Measurements from ENCODE around the gene DENND2C.
"Not testable (repeated sequence)": the region's sequence is repeated elsewhere in the genome, so short reads cannot be mapped to it uniquely, and the experiment has no call there.

The DENND2C gene

GRCh38 chr1:114581335-114582287 is 88.2 kb downstream of the DENND2C start, which contains the start of gene BCAS2:
Gene BCAS2, minus strand, starts transcription at chr1:114581615. Its CDS starts 24 bp downstream, at chr1:114581591.
- Histone ChIP-seq H3K27ac (ENCODE audit: low read length) (peak within 1 kb of the TSS; percentile 88), H3K4me1 (ENCODE audit: control insufficient read depth, insufficient read depth, low read length) (peaks cover 9% of the 10 kb centered on the region), H3K36me3 (ENCODE audit: control insufficient read depth in 2 of 2, insufficient read depth in 2 of 2, low read length in 2 of 2) (peaks cover 0 to 7% of the 10 kb centered on the region in 2 donors), H3K9ac (ENCODE audit: low read length in 2 of 2) (peak within 1 kb of the TSS; percentile 89 to 99), H3K4me3 (ENCODE audit: low read length in 2 of 2) (peak within 1 kb of the TSS; percentile 87 to 95), H3K27me3 (ENCODE audit: control insufficient read depth in 1 of 2, insufficient read depth in 2 of 2, low read length in 2 of 2) (no peaks in the 10 kb centered on the region), H3K9me3 (ENCODE audit: control insufficient read depth in 2 of 2, low read length in 2 of 2) (no peaks in the 10 kb centered on the region)

GRCh38 chr1:114574365-114574764 is 95.5 kb downstream of the DENND2C start:
- no peak overlapping the region for H3K4me3 ChIP-seq (ENCODE audit: low read length in 2 of 2)
- H3K36me3 ChIP-seq (ENCODE audit: control insufficient read depth in 2 of 2, insufficient read depth in 2 of 2, low read length in 2 of 2), result peaks cover 18 to 37% of the 10 kb centered on the region in 2 donors
- H3K9me3 ChIP-seq (ENCODE audit: control insufficient read depth in 2 of 2, low read length in 2 of 2), result no peaks in the 10 kb centered on the region
- no peak overlapping the region for H3K27ac ChIP-seq (ENCODE audit: low read length)
- H3K4me1 ChIP-seq (ENCODE audit: control insufficient read depth, insufficient read depth, low read length), result no peaks in the 10 kb centered on the region
- H3K9ac ChIP-seq (ENCODE audit: low read length in 2 of 2), result no peak overlapping the region
- no peaks in the 10 kb centered on the region for H3K27me3 ChIP-seq (ENCODE audit: control insufficient read depth in 1 of 2, insufficient read depth in 2 of 2, low read length in 2 of 2)

GRCh38 chr1:114564141-114564540 is 105.7 kb downstream of the DENND2C start:
- Histone ChIP-seq H3K36me3 (ENCODE audit: control insufficient read depth in 2 of 2, insufficient read depth in 2 of 2, low read length in 2 of 2) (peaks cover 13 to 24% of the 10 kb centered on the region in 2 donors), H3K9ac (ENCODE audit: low read length in 2 of 2) (no peak overlapping the region), H3K4me1 (ENCODE audit: control insufficient read depth, insufficient read depth, low read length) (no peaks in the 10 kb centered on the region), H3K4me3 (ENCODE audit: low read length in 2 of 2) (no peak overlapping the region), H3K27me3 (ENCODE audit: control insufficient read depth in 1 of 2, insufficient read depth in 2 of 2, low read length in 2 of 2) (no peaks in the 10 kb centered on the region), H3K27ac (ENCODE audit: low read length) (no peak overlapping the region), H3K9me3 (ENCODE audit: control insufficient read depth in 2 of 2, low read length in 2 of 2) (no peaks in the 10 kb centered on the region)

- not testable (repeated sequence) for H3K4me1 ChIP-seq (ENCODE audit: control insufficient read depth, insufficient read depth, low read length); H3K9ac ChIP-seq (ENCODE audit: low read length in 2 of 2); H3K9me3 ChIP-seq (ENCODE audit: control insufficient read depth in 2 of 2, low read length in 2 of 2); H3K4me3 ChIP-seq (ENCODE audit: low read length in 2 of 2); H3K27me3 ChIP-seq (ENCODE audit: control insufficient read depth in 1 of 2, insufficient read depth in 2 of 2, low read length in 2 of 2); H3K27ac ChIP-seq (ENCODE audit: low read length)
- H3K36me3 ChIP-seq (ENCODE audit: control insufficient read depth in 2 of 2, insufficient read depth in 2 of 2, low read length in 2 of 2), result peaks cover 10 to 19% of the 10 kb centered on the region in 2 donors
Measured at GRCh38 chr1:114562978-114563510, 106.8 kb downstream of the DENND2C start.

- no peaks in the 10 kb centered on the region for H3K9me3 ChIP-seq (ENCODE audit: control insufficient read depth in 2 of 2, low read length in 2 of 2)
- H3K36me3 ChIP-seq (ENCODE audit: control insufficient read depth in 2 of 2, insufficient read depth in 2 of 2, low read length in 2 of 2), result peaks cover 7% of the 10 kb centered on the region in 2 donors
- no peaks in the 10 kb centered on the region for H3K4me1 ChIP-seq (ENCODE audit: control insufficient read depth, insufficient read depth, low read length)
- H3K27me3 ChIP-seq (ENCODE audit: control insufficient read depth in 1 of 2, insufficient read depth in 2 of 2, low read length in 2 of 2), result no peaks in the 10 kb centered on the region
- H3K27ac ChIP-seq (ENCODE audit: low read length), result no peak overlapping the region
- H3K9ac ChIP-seq (ENCODE audit: low read length in 2 of 2), result no peak overlapping the region
- H3K4me3 ChIP-seq (ENCODE audit: low read length in 2 of 2), result no peak overlapping the region
Measured at GRCh38 chr1:114561333-114561732, 108.5 kb downstream of the DENND2C start.

- H3K4me3 ChIP-seq (ENCODE audit: low read length in 2 of 2), result no peak overlapping the region
- no peaks in the 10 kb centered on the region for H3K9me3 ChIP-seq (ENCODE audit: control insufficient read depth in 2 of 2, low read length in 2 of 2)
- no peaks in the 10 kb centered on the region for H3K4me1 ChIP-seq (ENCODE audit: control insufficient read depth, insufficient read depth, low read length)
- no peak overlapping the region for H3K9ac ChIP-seq (ENCODE audit: low read length in 2 of 2)
- no peak overlapping the region for H3K27ac ChIP-seq (ENCODE audit: low read length)
- no peaks in the 10 kb centered on the region for H3K27me3 ChIP-seq (ENCODE audit: control insufficient read depth in 1 of 2, insufficient read depth in 2 of 2, low read length in 2 of 2)
- H3K36me3 ChIP-seq (ENCODE audit: control insufficient read depth in 2 of 2, insufficient read depth in 2 of 2, low read length in 2 of 2), result no peaks in the 10 kb centered on the region
Measured at GRCh38 chr1:114559356-114559755, 110.5 kb downstream of the DENND2C start.

GRCh38 chr1:114558544-114558943 is 111.3 kb downstream of the DENND2C start:
- H3K36me3 ChIP-seq (ENCODE audit: control insufficient read depth in 2 of 2, insufficient read depth in 2 of 2, low read length in 2 of 2), result no peaks in the 10 kb centered on the region
- H3K27ac ChIP-seq (ENCODE audit: low read length), result no peak overlapping the region
- no peaks in the 10 kb centered on the region for H3K9me3 ChIP-seq (ENCODE audit: control insufficient read depth in 2 of 2, low read length in 2 of 2)
- no peak overlapping the region for H3K9ac ChIP-seq (ENCODE audit: low read length in 2 of 2)
- H3K4me3 ChIP-seq (ENCODE audit: low read length in 2 of 2), result no peak overlapping the region
- H3K4me1 ChIP-seq (ENCODE audit: control insufficient read depth, insufficient read depth, low read length), result no peaks in the 10 kb centered on the region
- H3K27me3 ChIP-seq (ENCODE audit: control insufficient read depth in 1 of 2, insufficient read depth in 2 of 2, low read length in 2 of 2), result no peaks in the 10 kb centered on the region

GRCh38 chr1:114554577-114554976 is 115.3 kb downstream of the DENND2C start:
- no peaks in the 10 kb centered on the region for H3K9me3 ChIP-seq (ENCODE audit: control insufficient read depth in 2 of 2, low read length in 2 of 2)
- H3K4me3 ChIP-seq (ENCODE audit: low read length in 2 of 2), result no peak overlapping the region
- H3K9ac ChIP-seq (ENCODE audit: low read length in 2 of 2), result no peak overlapping the region
- no peak overlapping the region for H3K27ac ChIP-seq (ENCODE audit: low read length)
- no peaks in the 10 kb centered on the region for H3K27me3 ChIP-seq (ENCODE audit: control insufficient read depth in 1 of 2, insufficient read depth in 2 of 2, low read length in 2 of 2)
- H3K36me3 ChIP-seq (ENCODE audit: control insufficient read depth in 2 of 2, insufficient read depth in 2 of 2, low read length in 2 of 2), result no peaks in the 10 kb centered on the region
- H3K4me1 ChIP-seq (ENCODE audit: control insufficient read depth, insufficient read depth, low read length), result no peaks in the 10 kb centered on the region

GRCh38 chr1:114552106-114552639 is 117.7 kb downstream of the DENND2C start:
- Histone ChIP-seq H3K27me3 (ENCODE audit: control insufficient read depth in 1 of 2, insufficient read depth in 2 of 2, low read length in 2 of 2) (no peaks in the 10 kb centered on the region), H3K36me3 (ENCODE audit: control insufficient read depth in 2 of 2, insufficient read depth in 2 of 2, low read length in 2 of 2) (no peaks in the 10 kb centered on the region), H3K4me3 (ENCODE audit: low read length in 2 of 2) (no peak overlapping the region), H3K9me3 (ENCODE audit: control insufficient read depth in 2 of 2, low read length in 2 of 2) (no peaks in the 10 kb centered on the region), H3K27ac (ENCODE audit: low read length) (no peak overlapping the region), H3K9ac (ENCODE audit: low read length in 2 of 2) (no peak overlapping the region), H3K4me1 (ENCODE audit: control insufficient read depth, insufficient read depth, low read length) (no peaks in the 10 kb centered on the region)

GRCh38 chr1:114551400-114551799 is 118.4 kb downstream of the DENND2C start:
- no peaks in the 10 kb centered on the region for H3K36me3 ChIP-seq (ENCODE audit: control insufficient read depth in 2 of 2, insufficient read depth in 2 of 2, low read length in 2 of 2)
- no peaks in the 10 kb centered on the region for H3K27me3 ChIP-seq (ENCODE audit: control insufficient read depth in 1 of 2, insufficient read depth in 2 of 2, low read length in 2 of 2)

More at GRCh38 chr1:114551400-114551799, 118.4 kb downstream of the DENND2C start:
- H3K9ac ChIP-seq (ENCODE audit: low read length in 2 of 2), result no peak overlapping the region
- H3K4me1 ChIP-seq (ENCODE audit: control insufficient read depth, insufficient read depth, low read length), result no peaks in the 10 kb centered on the region
- no peak overlapping the region for H3K4me3 ChIP-seq (ENCODE audit: low read length in 2 of 2)
- H3K9me3 ChIP-seq (ENCODE audit: control insufficient read depth in 2 of 2, low read length in 2 of 2), result no peaks in the 10 kb centered on the region
- H3K27ac ChIP-seq (ENCODE audit: low read length), result no peak overlapping the region

All from stomach smooth muscle (tissue), 2 donors.